NCI-H345 treated with DMSO at 0.1 percent for 48 hours (cell line): ENCODE results near the gene KLHL30.

Experiments used
- DNase-seq: peaks from one replicate; lab custom pipeline; 2025; ENCODE audit not compliant: unreplicated experiment; lab: John Stamatoyannopoulos, UW

KLHL30 gene

GRCh38 chr2:238173692-238174091 is 35.2 kb downstream of the KLHL30 start:
- no peak for DNase-seq

- no peak for DNase-seq
Observed at GRCh38 chr2:238174291-238174690, 35.8 kb downstream of the KLHL30 start.

GRCh38 chr2:238174701-238175100 is 36.2 kb downstream of the KLHL30 start:
- DNase-seq, result peak; percentile 20

- no peak for DNase-seq
Observed at GRCh38 chr2:238176613-238177012, 38.1 kb downstream of the KLHL30 start.

GRCh38 chr2:238180554-238180953 is 42.1 kb downstream of the KLHL30 start:
- no peak for DNase-seq

- DNase-seq, result no peak
Observed at GRCh38 chr2:238182362-238182761, 43.9 kb downstream of the KLHL30 start.

GRCh38 chr2:238183821-238184220 is 45.4 kb downstream of the KLHL30 start:
- no peak for DNase-seq

GRCh38 chr2:238187618-238188548 is 49.4 kb downstream of the KLHL30 start:
- no peak for DNase-seq

- no peak for DNase-seq
Observed at GRCh38 chr2:238190445-238190844, 52.0 kb downstream of the KLHL30 start.
